HUES64 (cell line): Measurements from ENCODE around the gene HIF1A.
"Not testable (repeated sequence)": the region's sequence is repeated elsewhere in the genome, so short reads cannot be mapped to it uniquely, and the experiment has no call there.

ENCODE experiments used
- H3K27ac ChIP-seq: 2 replicates; pipeline ENCODE4 v1.7.0; 2013; ENCODE audit warnings: low read depth, low read length, inconsistent platforms
- H3K27me3 ChIP-seq: 2 replicates; pipeline ENCODE4 v1.6.1; 2013; ENCODE audit warnings: mild to moderate bottlenecking, low read length; ENCODE audit not compliant: insufficient read depth
- H3K36me3 ChIP-seq: 2 replicates; pipeline ENCODE4 v1.6.1; 2013; ENCODE audit warnings: mild to moderate bottlenecking, low read length; ENCODE audit not compliant: insufficient read depth
- H3K4me1 ChIP-seq: 2 replicates; pipeline ENCODE4 v1.6.1; 2013; ENCODE audit warnings: mild to moderate bottlenecking, low read length, moderate library complexity; ENCODE audit not compliant: insufficient read depth
- H3K4me3 ChIP-seq: 2 replicates; pipeline ENCODE4 v1.5.1; 2013; ENCODE audit warnings: mild to moderate bottlenecking, low read length, moderate library complexity
- H3K9ac ChIP-seq: 2 replicates; pipeline ENCODE4 v1.6.1; 2013; ENCODE audit warnings: mild to moderate bottlenecking, low read depth, low read length
- H3K9me3 ChIP-seq: 2 replicates; pipeline ENCODE4 v1.6.1; 2013; ENCODE audit warnings: low read depth, low read length; ENCODE audit not compliant: insufficient read depth
- WGBS: fragments of 150-250, 120-280 bp; methylation state at CpG from one replicate; pipeline ENCODE4 v1.1.7; 2013; ENCODE audit warnings: missing lambda C conversion rate; 5-methylcytosine and 5-hydroxymethylcytosine counted together

Gene HIF1A

DNA sequence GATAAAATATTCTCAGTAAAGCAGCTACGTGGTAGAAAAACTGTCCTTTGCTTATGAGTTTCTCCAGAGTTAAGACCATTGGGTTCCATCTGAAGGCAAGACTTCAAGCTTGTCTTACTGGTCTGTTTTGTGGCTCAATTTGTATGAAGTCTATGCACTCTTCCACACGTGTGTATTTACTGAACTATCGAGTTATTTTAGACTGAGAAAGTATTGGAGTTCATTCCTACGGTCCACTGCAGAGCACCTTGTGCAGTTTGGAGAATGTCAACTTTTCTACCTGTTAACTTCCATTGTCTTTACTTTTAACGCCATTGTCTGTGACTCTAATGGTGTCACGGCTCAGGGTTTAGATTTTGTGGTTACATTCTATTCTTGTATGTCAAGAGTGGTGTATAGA, 3.7 kb downstream of the HIF1A start:
- Histone ChIP-seq H3K4me3 (peak overlapping the region; percentile 98), H3K9ac (no peak overlapping the region), H3K27me3 (no peaks in the 10 kb centered on the region), H3K4me1 (peaks cover 64% of the 10 kb centered on the region), H3K9me3 (no peaks in the 10 kb centered on the region), H3K27ac (no peak overlapping the region), H3K36me3 (no peaks in the 10 kb centered on the region)
- WGBS, result 74% methylated on average over 6 of the region's 6 CpGs

DNA sequence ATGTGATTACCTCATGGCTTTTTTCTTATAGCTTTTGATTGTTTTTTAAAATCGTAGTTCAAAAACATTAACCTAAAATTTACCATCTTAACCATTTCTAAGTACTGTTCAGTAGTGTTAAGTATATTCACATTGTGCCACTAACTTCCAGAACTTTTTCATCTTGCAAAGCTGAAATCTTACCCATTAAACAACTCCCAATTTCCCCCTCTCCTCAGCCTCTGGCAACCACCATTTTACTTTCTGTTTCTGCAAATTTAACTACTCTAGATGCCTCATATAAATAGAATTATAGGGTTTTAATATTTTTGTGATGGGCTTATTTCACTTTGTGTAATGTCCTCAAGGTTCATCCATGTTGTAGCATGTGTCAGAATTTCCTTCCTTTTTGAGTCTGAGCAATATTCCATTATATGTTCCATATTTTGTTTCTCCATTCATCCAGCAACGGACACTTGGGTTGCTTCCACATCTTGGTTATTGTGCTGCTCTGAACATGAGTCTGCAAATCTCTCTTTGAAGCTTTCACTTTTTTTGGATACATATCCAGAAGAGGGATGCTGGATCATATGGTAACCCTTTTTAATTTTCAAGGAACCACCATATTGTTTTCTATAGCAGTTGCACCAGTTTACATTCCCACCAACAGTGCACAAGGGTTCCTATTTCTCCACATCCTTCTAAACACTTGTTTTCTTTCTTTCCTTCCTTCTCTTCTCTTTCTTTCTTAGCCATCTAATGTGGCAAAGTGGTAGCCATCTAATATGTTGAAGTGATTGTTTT, 5.0 kb downstream of the HIF1A start:
- Histone ChIP-seq H3K9ac (no peak overlapping the region), H3K36me3 (no peaks in the 10 kb centered on the region), H3K27ac (no peak overlapping the region), H3K4me1 (peaks cover 69% of the 10 kb centered on the region), H3K4me3 (peak overlapping the region; percentile 22; the same call in 1 of the 2 replicates), H3K27me3 (no peaks in the 10 kb centered on the region), H3K9me3 (no peaks in the 10 kb centered on the region)
- 100% methylated on average over 1 of the region's 2 CpGs for WGBS

DNA sequence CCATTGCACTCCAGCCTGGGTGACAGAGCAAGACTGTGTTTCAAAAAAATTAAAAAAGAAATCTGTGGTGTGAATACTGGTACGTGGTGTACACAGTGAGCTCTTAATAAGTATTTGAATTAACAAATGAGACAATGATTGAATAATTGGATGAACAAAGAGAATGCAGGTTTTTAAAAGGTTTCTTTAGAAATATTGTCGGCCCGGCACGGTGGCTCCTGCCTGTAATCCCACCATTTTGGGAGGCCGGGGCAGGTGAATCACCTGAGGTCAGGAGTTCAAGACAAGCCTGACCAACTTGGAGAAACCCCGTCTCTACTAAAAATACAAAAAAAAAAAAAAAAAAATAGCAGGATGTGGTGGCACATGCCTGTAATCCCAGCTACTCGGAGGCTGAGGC, 6.6 kb downstream of the HIF1A start:
- WGBS, result 88% methylated on average over 6 of the region's 7 CpGs
- Histone ChIP-seq H3K27ac (no peak overlapping the region), H3K9me3 (no peaks in the 10 kb centered on the region), H3K4me3 (no peak overlapping the region), H3K27me3 (no peaks in the 10 kb centered on the region), H3K9ac (no peak overlapping the region), H3K36me3 (no peaks in the 10 kb centered on the region), H3K4me1 (peaks cover 73% of the 10 kb centered on the region)

- Histone ChIP-seq H3K27ac (no peak overlapping the region), H3K9me3 (no peaks in the 10 kb centered on the region), H3K9ac (no peak overlapping the region), H3K4me1 (peaks cover 61% of the 10 kb centered on the region), H3K36me3 (no peaks in the 10 kb centered on the region), H3K4me3 (no peak overlapping the region), H3K27me3 (no peaks in the 10 kb centered on the region)
- WGBS, result no CpG with 5 or more reads among the region's 3 CpGs
Observed at GRCh38 chr14:61703342-61704129, 8.2 kb downstream of the HIF1A start.

DNA sequence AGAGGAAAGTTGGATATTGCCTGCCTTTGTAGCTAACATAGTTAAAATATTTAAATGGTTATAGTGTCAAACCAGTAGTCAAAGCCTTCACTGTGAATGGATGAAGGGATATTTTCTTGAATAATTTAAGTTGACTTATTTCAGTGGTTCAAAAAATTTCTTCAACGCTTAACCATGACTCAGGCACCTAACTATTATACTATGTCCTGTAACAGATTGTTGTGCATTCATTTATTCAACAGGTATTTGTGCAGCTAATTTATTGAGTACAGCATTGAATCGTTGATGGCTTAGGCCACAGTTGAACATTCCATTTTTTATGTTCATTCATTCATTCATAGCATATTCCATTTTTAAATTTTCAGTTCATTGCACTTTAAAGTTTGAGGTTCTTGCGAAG, 9.2 kb downstream of the HIF1A start:
- no peak overlapping the region for H3K4me3 ChIP-seq
- no peaks in the 10 kb centered on the region for H3K9me3 ChIP-seq
- peaks cover 52% of the 10 kb centered on the region for H3K4me1 ChIP-seq
- H3K9ac ChIP-seq, result no peak overlapping the region
- no peaks in the 10 kb centered on the region for H3K36me3 ChIP-seq
- H3K27ac ChIP-seq, result no peak overlapping the region
- no peaks in the 10 kb centered on the region for H3K27me3 ChIP-seq
- WGBS, result 91% methylated on average over 2 of the region's 3 CpGs

DNA sequence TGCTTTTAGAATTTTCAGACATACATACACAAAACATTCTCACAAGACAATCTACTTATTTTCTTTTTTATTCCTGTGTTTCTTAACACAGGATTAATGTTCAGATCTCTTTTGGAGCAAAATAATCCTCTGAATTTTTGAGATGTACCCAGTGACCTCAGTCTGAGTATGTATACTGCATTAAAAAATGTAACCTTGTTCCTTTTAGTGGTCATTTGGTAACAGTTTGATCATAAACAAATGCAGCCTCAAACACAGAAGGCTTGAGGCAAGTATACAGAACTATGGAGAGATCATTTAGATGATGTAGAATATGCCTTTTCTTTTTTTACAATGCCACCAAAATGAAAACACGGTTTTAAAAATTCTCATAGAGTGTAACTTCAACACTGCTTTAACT, 9.7 kb downstream of the HIF1A start:
- Histone ChIP-seq H3K27ac (no peak overlapping the region), H3K9me3 (no peaks in the 10 kb centered on the region), H3K36me3 (no peaks in the 10 kb centered on the region), H3K4me1 (peaks cover 50% of the 10 kb centered on the region), H3K27me3 (no peaks in the 10 kb centered on the region), H3K4me3 (no peak overlapping the region), H3K9ac (no peak overlapping the region)
- WGBS, result 83% methylated on average over 1 of the region's 1 CpG

- H3K9me3 ChIP-seq, result no peaks in the 10 kb centered on the region
- H3K9ac ChIP-seq, result no peak overlapping the region
- H3K36me3 ChIP-seq, result no peaks in the 10 kb centered on the region
- H3K27ac ChIP-seq, result no peak overlapping the region
- peaks cover 43% of the 10 kb centered on the region for H3K4me1 ChIP-seq
- 93% methylated on average over 3 of the region's 3 CpGs for WGBS
- H3K4me3 ChIP-seq, result no peak overlapping the region
- H3K27me3 ChIP-seq, result no peaks in the 10 kb centered on the region
Observed at GRCh38 chr14:61706096-61706690, 10.9 kb downstream of the HIF1A start.

DNA sequence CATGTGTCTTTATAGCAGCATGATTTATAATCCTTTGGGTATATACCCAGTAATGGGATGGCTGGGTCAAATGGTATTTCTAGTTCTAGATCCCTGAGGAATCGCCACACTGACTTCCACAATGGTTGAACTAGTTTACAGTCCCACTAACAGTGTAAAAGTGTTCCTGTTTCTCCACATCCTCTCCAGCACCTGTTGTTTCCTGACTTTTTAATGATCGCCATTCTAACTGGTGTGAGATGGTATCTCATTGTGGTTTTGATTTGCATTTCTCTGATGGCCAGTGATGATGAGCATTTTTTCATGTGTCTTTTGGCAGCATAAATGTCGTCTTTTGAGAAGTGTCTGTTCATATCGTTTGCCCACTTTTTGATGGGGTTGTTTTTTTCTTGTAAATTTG, 12.5 kb downstream of the HIF1A start:
- H3K4me3 ChIP-seq, H3K9ac ChIP-seq, H3K27me3 ChIP-seq, H3K9me3 ChIP-seq, H3K36me3 ChIP-seq, H3K27ac ChIP-seq: not testable (repeated sequence)
- WGBS, result 100% methylated on average over 2 of the region's 4 CpGs
- peaks cover 51% of the 10 kb centered on the region for H3K4me1 ChIP-seq

- H3K27ac ChIP-seq, H3K36me3 ChIP-seq, H3K27me3 ChIP-seq, H3K9ac ChIP-seq, H3K4me3 ChIP-seq, H3K9me3 ChIP-seq: not testable (repeated sequence)
- WGBS, result 93% methylated on average over 3 of the region's 4 CpGs
- peaks cover 51% of the 10 kb centered on the region for H3K4me1 ChIP-seq
Observed at GRCh38 chr14:61708693-61709092, 13.4 kb downstream of the HIF1A start.

- Histone ChIP-seq H3K27me3 (no peaks in the 10 kb centered on the region), H3K36me3 (no peaks in the 10 kb centered on the region), H3K9ac (no peak overlapping the region), H3K27ac (no peak overlapping the region), H3K4me3 (no peak overlapping the region), H3K4me1 (peaks cover 51% of the 10 kb centered on the region), H3K9me3 (no peaks in the 10 kb centered on the region)
- WGBS, result 87% methylated on average over 12 of the region's 12 CpGs
Observed at GRCh38 chr14:61710853-61711817, 15.8 kb downstream of the HIF1A start.
